ENCODE data around the gene IREB2.

GRCh38 chr15:78389738-78390137 lies 48.3 kb upstream of the IREB2 start:
- no peak for TF ChIP-seq CTCF (IDR thresholded peaks at IDR 0.05)
- TF ChIP-seq POLR2A (IDR thresholded peaks at IDR 0.05) = no peak
